VCaP (cell line): ENCODE results near the gene ROR2.
"Not testable (repeated sequence)": the region's sequence is repeated elsewhere in the genome, so short reads cannot be mapped to it uniquely, and the experiment has no call there.

Experiments used
- H3K27ac ChIP-seq: fragments of 450-650 bp; 2 replicates; pipeline ENCODE4 v1.5.1; 2017
- TF ChIP-seq, protein P1 (sequence below): fragments of 450-650 bp; conservative IDR thresholded peaks from 2 replicates; pipeline ENCODE4 v1.5.1; 2017; ENCODE audit warnings: mild to moderate bottlenecking, moderate library complexity

Gene ROR2

DNA sequence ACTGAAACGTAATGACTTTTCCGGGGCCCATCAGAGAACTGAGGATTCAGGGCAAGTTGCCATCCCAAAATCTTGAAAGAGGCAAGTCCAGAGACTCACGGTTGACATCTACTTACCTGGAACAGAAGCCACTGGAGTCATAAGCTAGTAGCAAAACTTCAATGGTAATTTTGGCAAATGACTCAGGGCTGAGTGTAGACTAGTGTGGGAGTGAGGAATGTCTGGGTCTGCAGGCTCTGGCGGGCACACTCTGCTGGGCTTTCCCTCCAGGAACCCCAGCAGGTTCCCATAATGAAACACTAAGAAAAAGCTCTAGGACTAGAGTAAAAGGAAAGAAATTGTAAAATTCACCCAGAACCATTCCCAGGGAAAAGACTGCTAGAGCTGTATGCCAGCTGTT is 403.5 kb downstream of the ROR2 start:
- TF ChIP-seq, protein P1, sequence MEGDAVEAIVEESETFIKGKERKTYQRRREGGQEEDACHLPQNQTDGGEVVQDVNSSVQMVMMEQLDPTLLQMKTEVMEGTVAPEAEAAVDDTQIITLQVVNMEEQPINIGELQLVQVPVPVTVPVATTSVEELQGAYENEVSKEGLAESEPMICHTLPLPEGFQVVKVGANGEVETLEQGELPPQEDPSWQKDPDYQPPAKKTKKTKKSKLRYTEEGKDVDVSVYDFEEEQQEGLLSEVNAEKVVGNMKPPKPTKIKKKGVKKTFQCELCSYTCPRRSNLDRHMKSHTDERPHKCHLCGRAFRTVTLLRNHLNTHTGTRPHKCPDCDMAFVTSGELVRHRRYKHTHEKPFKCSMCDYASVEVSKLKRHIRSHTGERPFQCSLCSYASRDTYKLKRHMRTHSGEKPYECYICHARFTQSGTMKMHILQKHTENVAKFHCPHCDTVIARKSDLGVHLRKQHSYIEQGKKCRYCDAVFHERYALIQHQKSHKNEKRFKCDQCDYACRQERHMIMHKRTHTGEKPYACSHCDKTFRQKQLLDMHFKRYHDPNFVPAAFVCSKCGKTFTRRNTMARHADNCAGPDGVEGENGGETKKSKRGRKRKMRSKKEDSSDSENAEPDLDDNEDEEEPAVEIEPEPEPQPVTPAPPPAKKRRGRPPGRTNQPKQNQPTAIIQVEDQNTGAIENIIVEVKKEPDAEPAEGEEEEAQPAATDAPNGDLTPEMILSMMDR = no peak
- H3K27ac ChIP-seq = no peak overlapping the region

DNA sequence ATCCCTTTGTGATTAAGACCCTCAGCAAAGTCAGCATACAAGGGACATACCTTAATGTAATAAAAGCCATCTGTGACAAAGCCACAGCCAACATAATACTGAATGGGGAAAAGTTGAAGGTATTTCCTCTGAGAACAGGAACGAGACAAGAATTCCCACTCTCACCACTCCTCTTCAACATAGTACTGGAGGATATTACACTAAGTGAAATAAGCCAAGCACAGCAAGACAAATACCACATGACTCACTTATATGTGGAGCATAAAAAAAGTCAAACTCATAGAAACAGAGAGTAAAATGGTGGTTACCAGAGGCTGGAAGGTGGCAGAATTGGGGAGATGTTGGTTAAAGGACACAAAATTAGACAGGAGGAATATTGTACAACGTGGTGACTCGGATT is 408.3 kb downstream of the ROR2 start:
- no peak overlapping the region for H3K27ac ChIP-seq
- TF ChIP-seq, protein P1 = no peak

DNA sequence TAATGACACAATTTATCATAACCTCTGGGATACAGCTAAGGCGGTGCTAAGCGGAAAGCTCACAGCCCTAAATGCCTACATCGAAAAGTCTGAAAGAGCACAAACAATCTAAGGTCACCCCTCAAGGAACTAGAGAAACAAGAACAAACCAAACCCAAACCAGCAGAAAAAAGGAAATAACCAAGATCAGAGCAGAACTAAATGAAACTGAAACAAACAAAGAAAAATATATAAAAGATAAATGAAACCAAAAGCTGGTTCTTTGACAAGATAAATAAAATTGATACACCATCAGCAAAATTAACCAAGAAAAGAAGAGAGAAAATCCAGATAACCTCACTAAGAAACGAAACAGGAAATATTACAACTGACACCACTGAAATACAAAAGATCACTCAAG is 409.5 kb downstream of the ROR2 start:
- not testable (repeated sequence) for H3K27ac ChIP-seq

DNA sequence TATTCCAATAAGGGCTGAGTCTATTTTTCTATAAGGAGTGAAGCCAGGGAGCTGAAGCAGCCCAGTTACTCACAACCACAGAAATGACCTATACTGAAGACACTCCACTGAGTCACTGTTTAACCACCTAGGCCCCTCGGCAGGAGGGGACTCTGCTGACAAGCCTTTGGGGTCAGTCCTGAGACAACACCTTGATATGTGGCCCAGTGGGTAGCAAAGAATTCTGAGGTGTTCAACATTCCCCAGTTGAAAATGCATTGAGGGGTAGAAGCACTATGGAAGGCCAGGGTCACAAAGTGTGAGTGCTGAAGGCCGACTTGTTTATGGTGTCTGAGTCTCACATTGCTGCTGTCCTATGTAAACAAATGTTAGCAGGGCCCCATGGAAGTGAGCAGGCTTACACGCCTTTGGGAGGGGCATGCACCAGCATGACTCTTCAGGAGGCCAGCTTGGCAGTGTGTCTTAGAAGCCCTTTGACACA is 413.8 kb downstream of the ROR2 start:
- H3K27ac ChIP-seq = no peak overlapping the region
- TF ChIP-seq, protein P1 = no peak

DNA sequence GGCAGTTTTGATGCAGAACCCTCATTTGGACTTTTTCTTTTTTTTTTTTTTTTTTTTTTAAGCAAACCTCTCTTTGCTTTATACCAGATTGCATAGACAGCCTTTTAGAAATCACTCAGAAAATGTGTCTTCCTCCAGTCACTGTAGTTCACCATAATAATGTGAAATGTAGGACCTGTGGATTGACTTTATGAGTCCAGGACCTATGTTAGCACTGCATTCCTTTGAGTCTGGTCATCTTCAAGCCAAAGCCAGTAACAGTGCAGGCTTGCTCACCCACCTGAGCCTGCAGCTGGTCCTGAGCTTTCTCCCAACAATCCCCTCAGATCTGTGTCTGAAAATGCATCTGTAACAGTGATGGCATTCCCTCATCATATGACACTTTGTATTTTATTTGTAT is 415.7 kb downstream of the ROR2 start:
- TF ChIP-seq, protein P1 = no peak
- no peak overlapping the region for H3K27ac ChIP-seq

DNA sequence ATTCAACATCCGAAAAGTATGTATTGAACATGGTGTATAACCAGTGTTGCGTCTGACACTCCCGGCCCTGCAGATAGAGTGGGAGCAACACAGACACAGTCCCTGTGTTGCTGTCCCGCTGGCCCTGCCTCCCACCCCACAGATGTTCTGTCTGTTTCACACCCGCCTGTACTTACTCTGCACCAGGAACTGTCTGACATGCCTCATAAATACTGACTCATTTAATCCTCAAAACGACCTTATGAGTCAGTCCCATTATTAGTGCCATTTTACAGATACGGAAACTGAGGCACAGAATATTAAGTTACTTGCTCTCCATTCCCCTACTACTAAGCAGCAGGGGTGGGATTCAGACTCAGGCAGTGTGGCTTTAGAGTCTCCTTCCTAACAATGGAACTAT is 416.6 kb downstream of the ROR2 start:
- TF ChIP-seq, protein P1 = no peak
- H3K27ac ChIP-seq = no peak overlapping the region

DNA sequence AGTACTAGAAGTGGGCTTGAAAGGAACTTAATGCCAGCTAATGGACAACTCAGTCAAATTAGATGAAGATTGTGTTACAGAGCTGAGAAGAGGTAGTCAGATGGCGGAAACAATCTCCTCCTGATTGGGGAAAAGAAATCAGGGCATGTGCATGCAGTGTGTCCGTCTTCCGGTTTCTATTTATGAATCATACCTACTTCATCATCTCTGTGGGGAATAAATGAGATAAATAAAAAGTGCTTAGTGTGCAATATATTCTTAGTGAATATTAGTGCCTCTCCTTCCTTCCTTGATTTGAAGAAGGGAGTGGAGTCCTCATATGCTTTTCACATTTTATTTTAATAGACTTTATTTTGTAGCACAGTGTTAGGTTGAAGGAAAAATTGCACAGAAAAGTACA is 417.7 kb downstream of the ROR2 start:
- no peak overlapping the region for H3K27ac ChIP-seq
- TF ChIP-seq, protein P1 = no peak

DNA sequence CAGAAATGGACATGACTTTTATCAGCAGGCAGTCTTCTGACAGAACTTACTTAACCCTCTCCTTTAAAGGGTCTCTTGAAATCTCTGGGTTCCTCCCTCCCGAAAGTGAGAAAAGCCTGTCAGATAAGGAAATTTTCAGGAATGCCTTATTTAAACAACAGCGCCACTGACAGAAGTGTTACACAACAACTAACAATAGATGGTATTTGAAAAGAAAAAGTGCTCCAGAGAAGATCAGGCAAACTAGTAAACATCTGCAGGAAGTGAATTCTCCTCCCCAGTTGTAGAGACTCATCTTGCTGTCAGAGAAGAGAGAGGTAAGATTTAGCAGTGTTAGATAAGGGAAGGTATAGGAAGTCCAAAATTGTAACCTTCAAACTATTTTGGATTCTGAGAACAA is 419.2 kb downstream of the ROR2 start:
- TF ChIP-seq, protein P1 = no peak
- H3K27ac ChIP-seq = no peak overlapping the region
